H9 (cell line): Measurements from ENCODE around the gene ABCA4. TPM values are rescaled to one million over a fixed set of nuclear protein-coding genes. Genes with fewer than 3 reads are reported as not detected.

Experiments
- DNase-seq: peaks from one replicate; pipeline ENCODE4 v3.0.0-alpha.2; 2017
- H2AFZ ChIP-seq: one replicate; pipeline ENCODE4 v1.6.1; 2013; ENCODE audit warnings: mild to moderate bottlenecking, low read length, control low read depth, moderate library complexity
- H2AK5ac ChIP-seq: 2 replicates; pipeline ENCODE4 v1.6.1; 2013; ENCODE audit warnings: low read length, control low read depth, mixed read lengths; ENCODE audit not compliant: insufficient read length
- H2BK120ac ChIP-seq: one replicate; pipeline ENCODE4 v1.6.1; 2013; ENCODE audit warnings: low read depth, mild to moderate bottlenecking, low read length, control low read depth, inconsistent platforms; ENCODE audit not compliant: poor library complexity, severe bottlenecking
- H2BK12ac ChIP-seq: 2 replicates; pipeline ENCODE4 v1.6.1; 2013; ENCODE audit warnings: low read length, control low read depth, mixed read lengths, low read depth; ENCODE audit not compliant: insufficient read length
- H2BK15ac ChIP-seq: 2 replicates; pipeline ENCODE4 v1.6.1; 2013; ENCODE audit warnings: low read depth, low read length, control low read depth
- H2BK20ac ChIP-seq: one replicate; pipeline ENCODE4 v1.6.1; 2013; ENCODE audit warnings: low read depth, mild to moderate bottlenecking, low read length, control low read depth, inconsistent platforms; ENCODE audit not compliant: poor library complexity, severe bottlenecking
- H2BK5ac ChIP-seq: 2 replicates; pipeline ENCODE4 v1.6.1; 2013; ENCODE audit warnings: low read length, control low read depth, mixed read lengths; ENCODE audit not compliant: insufficient read length
- H3K14ac ChIP-seq: 2 replicates; pipeline ENCODE4 v1.6.1; 2013; ENCODE audit warnings: low read length, control low read depth; ENCODE audit not compliant: insufficient read depth
- H3K18ac ChIP-seq: 2 replicates; pipeline ENCODE4 v1.6.1; 2013; ENCODE audit warnings: low read depth, mild to moderate bottlenecking, mixed read lengths, low read length, control low read depth; ENCODE audit not compliant: insufficient read length
- H3K23ac ChIP-seq: 2 replicates; pipeline ENCODE4 v1.6.1; 2013; ENCODE audit warnings: low read length, control low read depth, mixed read lengths, low read depth; ENCODE audit not compliant: insufficient read length
- H3K23me2 ChIP-seq: 2 replicates; pipeline ENCODE4 v1.6.1; 2013; ENCODE audit warnings: low read depth, mild to moderate bottlenecking, mixed read lengths, low read length, control low read depth; ENCODE audit not compliant: insufficient read length, poor library complexity, severe bottlenecking
- H3K27ac ChIP-seq: 2 replicates; pipeline ENCODE4 v1.5.1; 2013; ENCODE audit warnings: low read length, control low read depth, mixed read lengths, low read depth; ENCODE audit not compliant: insufficient read length
- H3K27me3 ChIP-seq: 2 replicates; pipeline ENCODE4 v1.6.1; 2013; ENCODE audit warnings: low read length, control low read depth, inconsistent platforms; ENCODE audit not compliant: insufficient read depth
- H3K4ac ChIP-seq: 2 replicates; pipeline ENCODE4 v1.6.1; 2013; ENCODE audit warnings: low read depth, mild to moderate bottlenecking, control low read depth, inconsistent platforms, low read length, moderate library complexity
- H3K4me1 ChIP-seq: 2 replicates; pipeline ENCODE4 v1.6.1; 2013; ENCODE audit warnings: low read length, control low read depth, inconsistent platforms; ENCODE audit not compliant: insufficient read depth
- H3K4me2 ChIP-seq: 2 replicates; pipeline ENCODE4 v1.6.1; 2013; ENCODE audit warnings: low read length, control low read depth, mixed read lengths; ENCODE audit not compliant: insufficient read length, insufficient read depth
- H3K56ac ChIP-seq: 2 replicates; pipeline ENCODE4 v1.6.1; 2013; ENCODE audit warnings: low read depth, mild to moderate bottlenecking, mixed read lengths, low read length, control low read depth; ENCODE audit not compliant: insufficient read length
- H3K79me1 ChIP-seq: 2 replicates; pipeline ENCODE4 v1.6.1; 2013; ENCODE audit warnings: low read depth, mild to moderate bottlenecking, moderate library complexity, low read length, control low read depth, inconsistent platforms; ENCODE audit not compliant: insufficient read depth, poor library complexity, severe bottlenecking
- H3K79me2 ChIP-seq: 2 replicates; pipeline ENCODE4 v1.6.1; 2013; ENCODE audit warnings: low read length, control low read depth, inconsistent platforms; ENCODE audit not compliant: insufficient read depth
- H3K9ac ChIP-seq: 2 replicates; pipeline ENCODE4 v1.6.1; 2013; ENCODE audit warnings: low read length, control low read depth, mixed read lengths; ENCODE audit not compliant: insufficient read length; ENCODE audit errors: extremely low read depth
- H3K9me3 ChIP-seq: one replicate; pipeline ENCODE4 v1.6.1; 2013; ENCODE audit warnings: low read depth, low read length, inconsistent platforms; ENCODE audit not compliant: control insufficient read depth
- H3T11ph ChIP-seq: one replicate; pipeline ENCODE4 v1.6.1; 2013; ENCODE audit warnings: mild to moderate bottlenecking, low read length, control low read depth, inconsistent platforms
- H4K20me1 ChIP-seq: one replicate; pipeline ENCODE4 v1.6.1; 2013; ENCODE audit not compliant: control insufficient read depth, insufficient read length, insufficient read depth
- H4K5ac ChIP-seq: 2 replicates; pipeline ENCODE4 v1.6.1; 2013; ENCODE audit warnings: low read depth, mild to moderate bottlenecking, mixed read lengths, low read length, control low read depth; ENCODE audit not compliant: insufficient read length
- H4K8ac ChIP-seq: replicated peaks from 2 replicates; pipeline ENCODE4 v1.6.1; 2013; ENCODE audit warnings: low read length, control low read depth, mixed read lengths, low read depth; ENCODE audit not compliant: insufficient read length
- H4K91ac ChIP-seq: 2 replicates; pipeline ENCODE4 v1.6.1; 2013; ENCODE audit warnings: low read depth, mild to moderate bottlenecking, moderate library complexity, mixed read lengths, low read length, control low read depth; ENCODE audit not compliant: insufficient read length
- H3K27ac Mint-ChIP-seq, 3 experiments: 2 replicates in 2 of 3; 3 replicates in 1 of 3; pipeline ENCODE4 v1.8.0; 2020 to 2021; ENCODE audit warnings: mixed read lengths in 3 of 3, mild to moderate bottlenecking in 1 of 3, moderate library complexity in 1 of 3
- H3K27me3 Mint-ChIP-seq: 2 replicates; pipeline ENCODE4 v1.8.0; 2021; ENCODE audit warnings: low read depth, mild to moderate bottlenecking, moderate library complexity, mixed read lengths
- H3K36me3 Mint-ChIP-seq, 3 experiments: 2 replicates in 2 of 3; 3 replicates in 1 of 3; pipeline ENCODE4 v1.8.0; 2020 to 2021; ENCODE audit warnings: low read depth in 3 of 3, mixed read lengths in 3 of 3; ENCODE audit not compliant: insufficient read depth in 1 of 3
- H3K4me1 Mint-ChIP-seq, 2 experiments: 2 replicates each; pipeline ENCODE4 v1.8.0; 2020; ENCODE audit warnings: mixed read lengths in 2 of 2
- H3K4me3 Mint-ChIP-seq, 2 experiments: 2 replicates in 1 of 2; 3 replicates in 1 of 2; pipeline ENCODE4 v1.8.0; 2020 to 2021; ENCODE audit warnings: mild to moderate bottlenecking in 2 of 2, mixed read lengths in 2 of 2, moderate library complexity in 1 of 2
- H3K9me3 Mint-ChIP-seq, 2 experiments: 2 replicates in 1 of 2; 3 replicates in 1 of 2; pipeline ENCODE4 v1.8.0; 2020; ENCODE audit warnings: mild to moderate bottlenecking in 2 of 2, mixed read lengths in 2 of 2, moderate library complexity in 1 of 2
- CTCF ChIP-seq: fragments of 200-600 bp; sonication (generic); conservative IDR thresholded peaks from 3 replicates; pipeline ENCODE4 v1.8.0; 2021; ENCODE audit warnings: antibody characterized with exemption, mild to moderate bottlenecking
- WGBS: extraction: QIAGEN DNeasy Blood & Tissue Kit; methylation state at CpG from one replicate; pipeline ENCODE4 v1.1.7; 2013; ENCODE audit warnings: missing lambda C conversion rate, low lambda C conversion rate, mixed read lengths; ENCODE audit not compliant: insufficient read length; ENCODE audit errors: extremely low coverage; 5-methylcytosine and 5-hydroxymethylcytosine counted together
- total RNA-seq: library from RNA; stranded (reverse); gene quantifications from 2 replicates; pipeline ENCODE4 v1.2.1, GENCODE V29; 2021

The ABCA4 gene
- total RNA-seq, 1 experiment from 2014 or later, result not detected

DNA sequence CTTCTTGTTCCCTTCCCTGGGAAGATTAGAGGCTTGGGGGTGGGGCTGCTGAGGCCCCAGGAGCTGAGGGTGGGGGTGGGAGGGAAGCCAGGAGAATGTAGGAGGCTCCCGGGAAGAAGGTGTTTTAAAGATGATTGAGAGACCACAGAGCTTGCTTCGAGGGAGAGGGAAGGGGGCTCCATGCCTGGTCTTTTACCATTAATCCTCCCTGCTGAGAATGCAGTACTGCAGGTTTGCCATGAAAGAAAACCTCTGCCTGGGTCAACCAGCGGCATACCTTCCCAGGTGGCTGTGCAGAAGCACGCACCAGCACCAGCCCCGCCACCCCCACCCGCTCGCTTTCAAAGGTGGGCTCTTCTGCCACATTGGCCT is 15.4 kb downstream of the ABCA4 start:
- Mint-ChIP-seq H3K4me1 (peaks cover 35 to 43% of the 10 kb centered on the region in 2 experiments), H3K4me3 (no peak overlapping the region)

More for the DNA sequence above, 15.4 kb downstream of the ABCA4 start:
- TF ChIP-seq CTCF, result no peak
- Histone ChIP-seq H2AFZ (no peak overlapping the region), H2AK5ac (no peak overlapping the region), H3K23me2 (no peaks in the 10 kb centered on the region), H3K4me1 (peaks cover 2% of the 10 kb centered on the region; the same call in 1 of the 2 replicates), H3K4me2 (no peak overlapping the region), H3T11ph (no peak overlapping the region), H3K14ac (no peak overlapping the region), H2BK12ac (no peak overlapping the region), H4K20me1 (no peaks in the 10 kb centered on the region), H3K27ac (no peak overlapping the region), H3K79me1 (no peaks in the 10 kb centered on the region), H3K23ac (no peak overlapping the region), H2BK5ac (no peak overlapping the region), H3K79me2 (no peaks in the 10 kb centered on the region), H3K9me3 (no peaks in the 10 kb centered on the region), H2BK15ac (no peak overlapping the region), H4K5ac (no peak overlapping the region), H4K8ac (no peak overlapping the region), H3K4ac (no peak overlapping the region), H4K91ac (no peak overlapping the region), H3K27me3 (no peaks in the 10 kb centered on the region), H3K9ac (no peak overlapping the region), H2BK120ac (no peak overlapping the region), H3K18ac (no peak overlapping the region), H2BK20ac (no peak overlapping the region), H3K56ac (no peak overlapping the region)
- no CpG with 5 or more reads among the region's 7 CpGs for WGBS
- Mint-ChIP-seq H3K9me3 (no peaks in the 10 kb centered on the region; a peak in 1 of 5 replicates), H3K27me3 (peaks cover 51% of the 10 kb centered on the region), H3K36me3 (no peaks in the 10 kb centered on the region; a peak in 1 of 7 replicates), H3K27ac (no peak overlapping the region; a peak in 1 of 7 replicates)
- DNase-seq, result no peak
